H1 (cell line): ENCODE results near the gene COLEC11. TPM values are rescaled to one million over a fixed set of nuclear protein-coding genes. Genes with fewer than 3 reads are reported as not detected.
"Not testable (repeated sequence)": the region's sequence is repeated elsewhere in the genome, so short reads cannot be mapped to it uniquely, and the experiment has no call there.

Source experiments
- CTCF ChIA-PET: fragments of 300-600 bp; sonication (Branson Sonifier 250); formaldehyde crosslinking; loops from one replicate; lab custom pipeline; 2021; ENCODE audit not compliant: partially characterized antibody; lab: Charles Lee
- POLR2A ChIA-PET: fragments of 300-600 bp; sonication (Branson Sonifier 250); formaldehyde crosslinking; loops from one replicate; lab custom pipeline; 2021; ENCODE audit warnings: inconsistent platforms; ENCODE audit not compliant: partially characterized antibody; lab: Charles Lee
- DNase-seq, 2 experiments: peaks; one replicate each; pipeline versions ENCODE4 v3.0.0 to v3.0.0-alpha.2; 2010 to 2022; ENCODE audit warnings: low spot score in 2 of 2, low read depth in 1 of 2, mixed read lengths in 1 of 2
- FAIRE-seq: peaks from 2 replicates; lab custom pipeline; 2011; peaks lifted over from hg19 to GRCh38; lab: Jason Lieb, UNC
- H2AFZ ChIP-seq: 2 replicates; pipeline ENCODE4 v1.8.1; 2012; ENCODE audit warnings: low read length, inconsistent platforms
- H2AK5ac ChIP-seq: 2 replicates; pipeline ENCODE4 v1.6.1; 2013; ENCODE audit warnings: low read depth, low read length
- H2BK120ac ChIP-seq: replicated peaks from 2 replicates; pipeline ENCODE3; 2013; ENCODE audit warnings: low read depth, low read length, inconsistent platforms
- H2BK12ac ChIP-seq: 2 replicates; pipeline ENCODE4 v1.6.1; 2013; ENCODE audit warnings: low read depth, low read length
- H2BK15ac ChIP-seq: 2 replicates; pipeline ENCODE4 v1.6.1; 2013; ENCODE audit warnings: low read length
- H2BK20ac ChIP-seq: 2 replicates; pipeline ENCODE4 v1.6.1; 2013; ENCODE audit warnings: low read length
- H2BK5ac ChIP-seq: 2 replicates; pipeline ENCODE4 v1.6.1; 2013; ENCODE audit warnings: low read depth, low read length
- H3K14ac ChIP-seq: 2 replicates; pipeline ENCODE4 v1.6.1; 2013; ENCODE audit warnings: inconsistent platforms; ENCODE audit not compliant: insufficient read length
- H3K18ac ChIP-seq: 2 replicates; pipeline ENCODE4 v1.6.1; 2013; ENCODE audit warnings: low read length; ENCODE audit errors: extremely low read depth
- H3K23ac ChIP-seq: 2 replicates; pipeline ENCODE4 v1.6.1; 2013; ENCODE audit warnings: inconsistent platforms; ENCODE audit not compliant: insufficient read length
- H3K23me2 ChIP-seq: 2 replicates; pipeline ENCODE4 v1.6.1; 2013; ENCODE audit warnings: low read depth, low read length
- H3K27ac ChIP-seq: 2 replicates; pipeline ENCODE4 v1.6.1; 2011; ENCODE audit warnings: low read depth, low read length, inconsistent platforms
- H3K27me3 ChIP-seq, 4 experiments: replicated peaks in 1 of 4; 1 replicate in 1 of 4; 2 replicates in 3 of 4; pipeline versions ENCODE4 v1.6.1 to v1.8.1; 2011 to 2013; ENCODE audit warnings: low read length in 3 of 4, mild to moderate bottlenecking in 3 of 4, inconsistent platforms in 2 of 4, mixed read lengths in 2 of 4, moderate library complexity in 1 of 4; ENCODE audit not compliant: control insufficient read depth in 3 of 4, insufficient read depth in 3 of 4; ENCODE audit errors: extremely low read depth in 1 of 4
- H3K36me3 ChIP-seq, 4 experiments: 2 replicates each; pipeline versions ENCODE4 v1.6.1 to v1.8.1; 2011 to 2013; ENCODE audit warnings: mild to moderate bottlenecking in 4 of 4, low read length in 3 of 4, moderate library complexity in 2 of 4, control low read depth in 1 of 4, inconsistent platforms in 1 of 4; ENCODE audit not compliant: insufficient read depth in 4 of 4, control insufficient read depth in 2 of 4
- H3K4ac ChIP-seq: replicated peaks from 2 replicates; pipeline ENCODE3; 2013; ENCODE audit warnings: low read length, low read depth, mixed read lengths, inconsistent platforms; ENCODE audit not compliant: insufficient read length
- H3K4me1 ChIP-seq, 4 experiments: replicated peaks in 1 of 4; 1 replicate in 1 of 4; 2 replicates in 3 of 4; pipeline versions ENCODE4 v1.6.1 to v1.8.1; 2011 to 2013; ENCODE audit warnings: low read length in 3 of 4, inconsistent platforms in 2 of 4, mixed read lengths in 1 of 4; ENCODE audit not compliant: insufficient read depth in 4 of 4, control insufficient read depth in 3 of 4
- H3K4me2 ChIP-seq, 2 experiments: 2 replicates each; pipeline versions ENCODE4 v1.6.1 to v1.8.1; 2011 to 2013; ENCODE audit warnings: low read depth in 2 of 2, low read length in 2 of 2, control low read depth in 1 of 2, inconsistent platforms in 1 of 2, mild to moderate bottlenecking in 1 of 2; ENCODE audit not compliant: insufficient read depth in 1 of 2
- H3K4me3 ChIP-seq, 4 experiments: fragments of 200-600, 300-600 bp in 1 of 4; sonication (generic), shearing (Covaris generic), sonication (Bioruptor Twin) in 1 of 4; 2 replicates each; pipeline versions ENCODE4 v1.5.1 to v1.8.1; 2011 to 2016; ENCODE audit warnings: low read length in 4 of 4, low read depth in 3 of 4, control low read depth in 2 of 4, inconsistent platforms in 2 of 4, mild to moderate bottlenecking in 2 of 4, mixed read lengths in 1 of 4, moderate library complexity in 1 of 4; ENCODE audit not compliant: insufficient read depth in 2 of 4; ENCODE audit errors: extremely low read depth in 1 of 4
- H3K56ac ChIP-seq: replicated peaks from 2 replicates; pipeline ENCODE3; 2013; ENCODE audit warnings: low read depth, mild to moderate bottlenecking, mixed read lengths, low read length, inconsistent platforms; ENCODE audit not compliant: insufficient read length
- H3K79me1 ChIP-seq: 2 replicates; pipeline ENCODE4 v1.6.1; 2013; ENCODE audit warnings: low read depth, low read length, control low read depth
- H3K79me2 ChIP-seq, 2 experiments: 2 replicates each; pipeline versions ENCODE4 v1.6.1 to v1.8.1; 2012 to 2013; ENCODE audit warnings: low read length in 2 of 2, mild to moderate bottlenecking in 2 of 2, inconsistent platforms in 1 of 2; ENCODE audit not compliant: insufficient read depth in 2 of 2, control insufficient read depth in 1 of 2
- H3K9ac ChIP-seq, 4 experiments: replicated peaks in 1 of 4; 1 replicate in 1 of 4; 2 replicates in 3 of 4; pipeline versions ENCODE4 v1.6.1 to v1.8.1; 2011 to 2013; ENCODE audit warnings: low read depth in 3 of 4, low read length in 3 of 4, control low read depth in 2 of 4, mild to moderate bottlenecking in 2 of 4, moderate library complexity in 2 of 4, inconsistent platforms in 1 of 4; ENCODE audit errors: extremely low read depth in 1 of 4
- H3K9me3 ChIP-seq, 2 experiments: 2 replicates each; pipeline versions ENCODE4 v1.6.1 to v1.8.1; 2012 to 2013; ENCODE audit warnings: mild to moderate bottlenecking in 2 of 2, moderate library complexity in 2 of 2, control low read depth in 1 of 2, inconsistent platforms in 1 of 2, low read depth in 1 of 2, low read length in 1 of 2, mixed read lengths in 1 of 2; ENCODE audit not compliant: insufficient read depth in 2 of 2
- H4K20me1 ChIP-seq, 2 experiments: replicated peaks in 1 of 2; 2 replicates each; pipeline versions ENCODE3 to v1.8.1; 2011 to 2013; ENCODE audit warnings: inconsistent platforms in 2 of 2, low read length in 2 of 2, mild to moderate bottlenecking in 1 of 2; ENCODE audit not compliant: insufficient read depth in 2 of 2, control insufficient read depth in 1 of 2
- H4K5ac ChIP-seq: 2 replicates; pipeline ENCODE4 v1.6.1; 2013; ENCODE audit warnings: low read length, low read depth, mixed read lengths, inconsistent platforms; ENCODE audit not compliant: insufficient read length
- H4K8ac ChIP-seq: 2 replicates; pipeline ENCODE4 v1.8.0; 2013; ENCODE audit warnings: mild to moderate bottlenecking, moderate library complexity, low read length, inconsistent platforms; ENCODE audit not compliant: insufficient read depth; ENCODE audit errors: extremely low read depth
- H4K91ac ChIP-seq: replicated peaks from 2 replicates; pipeline ENCODE3; 2013; ENCODE audit warnings: low read length, mixed read lengths, inconsistent platforms; ENCODE audit not compliant: insufficient read length
- WGBS, 2 experiments: shearing (Covaris generic) in 1 of 2; methylation state at CpG; one replicate each; pipeline versions ENCODE4 v1.1.6 to v1.1.7; 2013 to 2015; ENCODE audit warnings: low lambda C conversion rate in 2 of 2, mixed read lengths in 2 of 2, inconsistent platforms in 1 of 2, low coverage in 1 of 2, missing lambda C conversion rate in 1 of 2; ENCODE audit not compliant: insufficient replicate concordance in 2 of 2, insufficient coverage in 1 of 2, insufficient read length in 1 of 2; ENCODE audit errors: extremely low coverage in 1 of 2, missing lambda C conversion rate in 1 of 2; 5-methylcytosine and 5-hydroxymethylcytosine counted together
- polyA plus RNA-seq, 7 experiments: library from polyadenylated mRNA; depleted of rRNA in 3 of 7; stranded (reverse) in 5 of 7; unstranded in 2 of 7; fragments of >200 nt in 5 of 7; fragments of 200-250 nt in 2 of 7; gene quantifications; 1 replicate in 5 of 7; 2 replicates in 1 of 7; 4 replicates in 1 of 7; pipeline versions ENCODE4 v1.2.1 to v1.2.3, GENCODE V29; 2011 to 2013; ENCODE audit warnings: missing spikeins in 2 of 7, mixed read lengths in 2 of 7
- total RNA-seq: library from RNA; stranded (reverse); fragmentation: NEBNext Ultra II Directional; extraction: Animal tissue kit (Norgen Biotek cat#: 25700); gene quantifications from 2 replicates; pipeline ENCODE4 v1.2.1, GENCODE V29; 2021

Gene COLEC11
- total and polyA plus RNA-seq, 2 of the 8 experiments (the other 6 are each of a cell fraction or from before 2014, with no cell fraction given) = 0.47 to 0.80 TPM

DNA sequence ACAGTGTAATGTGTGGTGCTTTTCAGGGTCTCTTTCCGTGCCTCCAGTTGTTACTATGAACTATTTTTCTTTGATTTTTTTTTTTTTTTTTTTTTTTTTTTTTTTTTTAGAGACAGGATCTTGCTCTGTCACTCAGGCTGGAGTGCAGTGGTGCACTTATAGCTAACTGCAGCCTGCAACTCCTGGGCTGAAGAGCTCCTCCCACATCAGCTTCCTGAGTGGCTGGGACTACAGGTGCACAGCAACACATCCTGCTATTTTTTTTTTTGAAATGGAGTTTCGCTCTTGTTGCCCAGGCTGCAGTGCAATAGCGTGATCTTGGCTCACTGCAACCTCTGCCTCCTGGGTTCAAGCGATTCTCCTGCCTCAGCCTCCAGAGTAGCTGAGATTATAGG is 14.4 kb downstream of the COLEC11 start:
- not testable (repeated sequence) for H2AK5ac ChIP-seq, FAIRE-seq, H4K20me1 ChIP-seq

More for the DNA sequence above, 14.4 kb downstream of the COLEC11 start:
- H3K23me2 ChIP-seq, H3K27me3 ChIP-seq, H2AFZ ChIP-seq, H3K9me3 ChIP-seq, H3K36me3 ChIP-seq, H3K9ac ChIP-seq, H4K5ac ChIP-seq, H3K4me1 ChIP-seq, H2BK20ac ChIP-seq, H4K91ac ChIP-seq, H3K27ac ChIP-seq, H2BK120ac ChIP-seq, H3K4me2 ChIP-seq, H3K79me2 ChIP-seq, H2BK15ac ChIP-seq, H3K14ac ChIP-seq, H4K8ac ChIP-seq, H2BK5ac ChIP-seq, H3K56ac ChIP-seq, H3K23ac ChIP-seq, H3K4ac ChIP-seq, H3K18ac ChIP-seq, H3K4me3 ChIP-seq, H3K79me1 ChIP-seq, DNase-seq, H2BK12ac ChIP-seq: not testable (repeated sequence)
- ChIA-PET CTCF (interaction anchor here (0.6 to 1.8 kb wide), 4 partner anchors 20 to 1205 kb away, joined by 3 to 6 read pairs (median 3); no protein-coding TSS in a partner anchor), POLR2A (interaction anchor here (1.3 kb wide), 1 partner anchor 14 kb away, joined by 5 read pairs; the partner anchor contains the start of gene COLEC11)
- 93% methylated on average over 3 of the region's 4 CpGs; no CpG with 5 or more reads in 1 of the 2 experiments for WGBS, 2 experiments
